Measurements from ENCODE around the gene ENTPD2.

DNA sequence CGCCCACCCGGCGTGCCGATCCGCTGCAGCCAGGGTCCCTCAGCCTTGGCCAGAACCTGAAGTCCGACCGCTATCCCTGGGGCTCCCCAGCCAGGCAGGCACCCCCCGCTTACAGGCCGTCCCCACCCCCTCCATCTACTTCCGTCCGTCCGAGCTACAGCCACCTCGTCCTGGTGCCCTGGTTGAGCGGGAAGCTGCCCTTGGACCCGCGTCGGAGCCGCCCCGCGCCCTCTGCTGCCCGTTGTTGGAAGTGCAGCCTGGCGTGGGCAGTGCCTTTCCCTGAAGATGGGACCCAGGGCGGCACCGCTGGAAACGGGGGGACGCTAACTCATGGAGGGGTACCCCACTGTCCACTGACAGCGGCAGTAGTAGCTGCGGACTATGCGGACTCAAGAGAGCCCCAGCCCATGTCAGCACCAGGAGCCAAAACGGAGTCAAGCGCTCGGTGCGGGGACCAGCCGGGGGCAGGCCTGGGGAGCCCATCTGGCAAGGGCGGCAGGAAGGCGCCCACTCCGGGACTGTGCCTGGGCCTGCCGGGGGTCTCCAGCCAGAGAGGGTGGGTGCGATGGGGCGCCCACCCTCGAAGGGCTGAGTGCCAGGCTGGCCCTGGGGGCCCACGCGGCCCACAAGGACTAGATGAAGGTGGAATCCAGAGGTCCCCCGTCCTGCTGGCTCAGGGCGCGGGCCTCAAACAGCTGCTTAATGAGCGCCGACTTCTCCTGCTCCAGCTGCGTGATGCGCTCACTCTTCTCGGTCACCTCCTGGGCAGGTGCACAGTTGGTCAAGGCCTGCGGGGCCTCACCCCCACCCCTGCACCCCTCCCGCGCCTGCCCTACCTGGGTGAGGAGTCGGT is 10.4 kb upstream of the ENTPD2 start:
- TF ChIP-seq POLR2A (IDR thresholded peaks at IDR 0.05) = no peak
- TF ChIP-seq, protein P1, sequence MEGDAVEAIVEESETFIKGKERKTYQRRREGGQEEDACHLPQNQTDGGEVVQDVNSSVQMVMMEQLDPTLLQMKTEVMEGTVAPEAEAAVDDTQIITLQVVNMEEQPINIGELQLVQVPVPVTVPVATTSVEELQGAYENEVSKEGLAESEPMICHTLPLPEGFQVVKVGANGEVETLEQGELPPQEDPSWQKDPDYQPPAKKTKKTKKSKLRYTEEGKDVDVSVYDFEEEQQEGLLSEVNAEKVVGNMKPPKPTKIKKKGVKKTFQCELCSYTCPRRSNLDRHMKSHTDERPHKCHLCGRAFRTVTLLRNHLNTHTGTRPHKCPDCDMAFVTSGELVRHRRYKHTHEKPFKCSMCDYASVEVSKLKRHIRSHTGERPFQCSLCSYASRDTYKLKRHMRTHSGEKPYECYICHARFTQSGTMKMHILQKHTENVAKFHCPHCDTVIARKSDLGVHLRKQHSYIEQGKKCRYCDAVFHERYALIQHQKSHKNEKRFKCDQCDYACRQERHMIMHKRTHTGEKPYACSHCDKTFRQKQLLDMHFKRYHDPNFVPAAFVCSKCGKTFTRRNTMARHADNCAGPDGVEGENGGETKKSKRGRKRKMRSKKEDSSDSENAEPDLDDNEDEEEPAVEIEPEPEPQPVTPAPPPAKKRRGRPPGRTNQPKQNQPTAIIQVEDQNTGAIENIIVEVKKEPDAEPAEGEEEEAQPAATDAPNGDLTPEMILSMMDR (IDR thresholded peaks at IDR 0.05) = peak; percentile 79 to 97 (median 96)
